Gastrocnemius medialis (tissue), 4 donors: ENCODE measurements around the gene FSIP1. TPM values are rescaled to one million over a fixed set of nuclear protein-coding genes. Genes with fewer than 3 reads are reported as not detected.
A peak's percentile ranks its signal among the peaks of the same experiment; 100 is the strongest.

Experiments used
- ATAC-seq, 2 donors: fragments of 150-250 bp; one replicate each; pipeline ENCODE4 v1.9.1; 2016
- DNase-seq, 2 donors: peaks; one replicate each; pipeline ENCODE4 v3.0.0-alpha.2; 2019
- H3K27ac ChIP-seq, 4 donors: fragments of 200-600 bp; sonication (generic); 1 replicate in 1 of 4; 2 replicates in 3 of 4; pipeline ENCODE4 v1.5.1; 2016 to 2018; ENCODE audit warnings: mild to moderate bottlenecking in 2 of 4, moderate library complexity in 1 of 4
- H3K27me3 ChIP-seq, 3 donors: fragments of 200-600 bp; sonication (generic) in 2 of 3; 1 replicate in 1 of 3; 2 replicates in 2 of 3; pipeline versions ENCODE4 v1.5.1 to v1.6.0; 2016 to 2019; ENCODE audit warnings: mild to moderate bottlenecking in 1 of 3, moderate library complexity in 1 of 3
- H3K36me3 ChIP-seq, 2 donors: fragments of 200-600 bp; sonication (generic) in 1 of 2; one replicate each; pipeline ENCODE4 v1.5.1; 2017 to 2018
- H3K4me1 ChIP-seq, 2 donors: fragments of 200-600 bp; sonication (generic) in 1 of 2; one replicate each; pipeline ENCODE4 v1.5.1; 2016 to 2017; ENCODE audit warnings: mild to moderate bottlenecking in 2 of 2
- H3K4me3 ChIP-seq, 4 donors: fragments of 200-600 bp; sonication (generic) in 3 of 4; 1 replicate in 1 of 4; 2 replicates in 3 of 4; pipeline ENCODE4 v1.5.1; 2016 to 2019; ENCODE audit warnings: mild to moderate bottlenecking in 2 of 4
- H3K9me3 ChIP-seq, 3 donors: fragments of 200-600 bp; sonication (generic) in 2 of 3; 1 replicate in 1 of 3; 2 replicates in 2 of 3; pipeline ENCODE4 v1.5.1; 2016 to 2019
- CTCF ChIP-seq, 5 experiments: fragments of 450-650 bp in 3 of 5; fragments of 200-600 bp in 2 of 5; sonication (generic) in 2 of 5; IDR thresholded peaks in 4 of 5; conservative IDR thresholded peaks in 1 of 5; 1 replicate in 4 of 5; 2 replicates in 1 of 5; pipeline ENCODE4 v1.5.1; 2016 to 2019; ENCODE audit warnings: antibody characterized with exemption in 5 of 5, mild to moderate bottlenecking in 3 of 5, moderate library complexity in 3 of 5
- POLR2A ChIP-seq, 2 donors: fragments of 450-650 bp; IDR thresholded peaks; one replicate each; pipeline ENCODE4 v1.6.1; 2017; ENCODE audit warnings: antibody characterized with exemption in 2 of 2, mild to moderate bottlenecking in 2 of 2, moderate library complexity in 2 of 2
- in situ Hi-C, 4 donors: fragments of 200-750 bp; cut with MboI; loops; one replicate each; pipeline versions ENCODE4 v1.15.0 to v1.8.0; 2017; ENCODE audit warnings: low sequenced_read_pairs in 4 of 4
- intact Hi-C: fragments of 100-400 bp; cut with DNase I; formaldehyde crosslinking; loops from one replicate; pipeline ENCODE4 v1.15.1; 2023; ENCODE audit warnings: low total_unique reads
- total RNA-seq, 4 donors: library from RNA; depleted of rRNA; stranded (reverse); fragments of >200 nt; gene quantifications; one replicate each; pipeline versions ENCODE4 v1.1.0 to v1.2.3, GENCODE V29; 2016

The FSIP1 gene
- total RNA-seq, 4 donors from 2014 or later, result 0.11 to 23.9 (median 1.0) TPM; not detected in 1

DNA sequence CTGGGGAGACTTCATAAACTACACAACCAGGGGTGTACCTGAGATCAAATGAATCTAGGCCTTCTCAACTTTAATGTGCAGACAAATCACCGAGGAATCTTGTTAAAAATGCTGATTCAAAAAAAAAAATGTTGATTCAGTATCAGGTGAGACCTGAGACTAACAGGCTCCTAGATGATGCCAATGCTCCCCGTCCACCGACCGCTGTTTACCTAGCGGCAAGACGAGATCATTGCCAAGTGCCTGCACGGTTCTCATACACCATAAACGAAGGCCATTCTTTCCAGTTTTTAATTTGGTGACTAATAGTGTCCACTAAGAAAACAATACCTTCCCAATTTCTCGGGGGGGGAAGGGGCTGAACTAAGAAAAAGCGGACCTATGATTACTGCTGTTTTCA is 2.5 kb upstream of the FSIP1 start:
- no peak for ATAC-seq
- in situ Hi-C loops, result loop anchor here in 3 of 4 donors (5.0 to 25.0 kb wide), 4 partner anchors 92 to 352 kb away; partner anchors contain the start of gene GPR176 (in 1 of the 3)

DNA sequence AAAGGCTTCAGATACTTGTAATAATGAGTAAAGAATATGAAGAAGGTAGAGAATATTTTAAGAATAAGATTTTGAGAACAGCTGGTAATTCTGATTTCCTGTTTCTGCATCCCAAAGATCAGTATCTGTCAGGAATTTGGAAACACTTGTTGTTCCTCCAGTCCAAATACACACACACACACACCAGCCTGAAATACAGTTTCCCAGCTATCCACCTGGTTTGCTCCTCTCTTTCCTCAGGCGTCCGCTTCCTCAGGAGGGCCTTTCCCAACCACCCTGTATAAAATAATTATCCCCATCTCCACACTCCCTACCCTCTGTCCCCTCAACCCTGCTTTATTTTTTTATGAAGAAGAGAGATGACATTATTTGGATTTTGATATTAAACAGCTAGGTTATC is 2.0 kb upstream of the FSIP1 start:
- TF ChIP-seq CTCF (IDR thresholded peaks at IDR 0.05 in 4 of 5, conservative IDR thresholded peaks at IDR 0.05 in 1 of 5) (no peak), POLR2A (IDR thresholded peaks at IDR 0.05) (no peak)
- DNase-seq (no peak), ATAC-seq (no peak)
- Histone ChIP-seq H3K9me3 (no peaks in the 10 kb centered on the region), H3K4me3 (no peak overlapping the region), H3K36me3 (no peaks in the 10 kb centered on the region), H3K27ac (no peak overlapping the region), H3K27me3 (no peaks in the 10 kb centered on the region), H3K4me1 (peaks cover 0 to 14% of the 10 kb centered on the region in 2 donors)
- intact Hi-C loops (loop anchor here (5.0 to 10.0 kb wide), 4 partner anchors 93 to 1532 kb away; partner anchors contain the start of gene SPRED1), in situ Hi-C loops (loop anchor here in 3 of 4 donors (5.0 to 25.0 kb wide), 4 partner anchors 93 to 353 kb away; partner anchors contain the start of gene GPR176 (in 1 of the 3))

More for the DNA sequence above, 2.5 kb upstream of the FSIP1 start:
- H3K27me3 ChIP-seq, result no peaks in the 10 kb centered on the region
- DNase-seq, result no peak
- H3K4me3 ChIP-seq, result no peak overlapping the region
- no peak overlapping the region for H3K27ac ChIP-seq
- intact Hi-C loops, result loop anchor here (5.0 to 10.0 kb wide), 3 partner anchors 92 to 490 kb away; no protein-coding TSS in a partner anchor
- H3K9me3 ChIP-seq, result no peaks in the 10 kb centered on the region
- no peaks in the 10 kb centered on the region for H3K36me3 ChIP-seq
- peaks cover 0 to 14% of the 10 kb centered on the region in 2 donors for H3K4me1 ChIP-seq
- no peak for TF ChIP-seq CTCF (IDR thresholded peaks at IDR 0.05 in 4 of 5, conservative IDR thresholded peaks at IDR 0.05 in 1 of 5)
- TF ChIP-seq POLR2A (IDR thresholded peaks at IDR 0.05), result no peak

DNA sequence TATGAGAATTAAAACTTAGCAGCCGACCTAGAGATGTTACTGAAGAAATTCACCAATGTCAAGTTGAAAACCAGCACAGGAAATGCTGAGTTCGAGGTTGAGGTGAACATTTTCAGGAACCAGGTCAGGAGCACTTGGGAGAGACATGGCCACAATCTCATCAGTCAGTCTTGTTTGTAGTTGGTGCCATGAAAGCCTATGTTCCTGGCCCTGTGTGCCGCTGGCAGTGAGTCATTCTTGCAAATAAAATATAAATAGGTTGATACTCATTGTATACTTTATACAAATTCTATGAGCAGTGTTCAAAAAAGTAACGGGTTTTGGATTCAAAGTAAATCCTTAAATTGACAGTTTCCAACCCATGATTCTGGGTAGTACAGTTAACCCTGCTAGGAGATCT is 1.5 kb upstream of the FSIP1 start:
- no peaks in the 10 kb centered on the region for H3K9me3 ChIP-seq

DNA sequence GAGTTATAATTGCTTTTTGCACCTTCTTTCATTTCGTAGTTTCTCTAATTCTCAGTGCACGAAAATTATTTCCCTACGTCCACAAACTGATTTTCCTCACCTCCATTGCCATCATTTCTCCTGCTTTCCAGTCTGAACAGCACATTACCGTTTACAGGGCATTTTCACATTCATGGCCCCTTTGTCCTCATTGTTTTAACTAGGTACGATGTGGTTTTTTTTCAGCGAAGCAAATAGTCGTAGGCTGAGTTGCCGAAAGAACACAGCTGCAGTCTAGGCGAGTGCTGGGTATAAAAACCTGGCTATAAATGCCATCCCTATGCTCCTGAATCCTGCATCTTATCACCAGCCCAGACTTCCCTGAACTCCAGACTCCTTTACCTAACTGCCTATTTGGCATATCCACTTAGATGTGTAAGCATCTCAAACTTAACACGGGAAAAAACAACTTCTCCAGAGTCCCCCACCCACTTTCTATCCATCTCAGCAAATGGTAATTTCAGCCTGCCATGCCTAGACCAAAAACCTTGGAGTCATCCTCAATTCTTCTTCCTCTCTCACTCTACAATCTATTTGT is 691 bp upstream of the FSIP1 start:
- Histone ChIP-seq H3K4me1 (peaks cover 0 to 14% of the 10 kb centered on the region in 2 donors), H3K27ac (peak overlapping the region; percentile 49 to 75 (median 68))

More for the DNA sequence above, 1.5 kb upstream of the FSIP1 start:
- TF ChIP-seq POLR2A (IDR thresholded peaks at IDR 0.05) (no peak), CTCF (IDR thresholded peaks at IDR 0.05 in 4 of 5, conservative IDR thresholded peaks at IDR 0.05 in 1 of 5) (no peak)
- DNase-seq (no peak), ATAC-seq (no peak)
- H3K4me1 ChIP-seq, result peaks cover 0 to 14% of the 10 kb centered on the region in 2 donors
- H3K27me3 ChIP-seq, result no peaks in the 10 kb centered on the region
- intact Hi-C loops, result loop anchor here (5.0 to 10.0 kb wide), 3 partner anchors 261 to 1532 kb away; partner anchors contain the start of gene SPRED1
- in situ Hi-C loops, result loop anchor here in 2 of 4 donors (10.0 to 25.0 kb wide), 3 partner anchors 128 to 353 kb away; partner anchors contain the start of gene GPR176 (in 1 of the 2)
- no peak overlapping the region for H3K4me3 ChIP-seq
- no peaks in the 10 kb centered on the region for H3K36me3 ChIP-seq
- peak overlapping the region in 3 of 4 donors; percentile 12 to 49 (median 27) for H3K27ac ChIP-seq

More for the DNA sequence above, 691 bp upstream of the FSIP1 start:
- Histone ChIP-seq H3K4me3 (peak overlapping the region; percentile 64 to 99 (median 88)), H3K9me3 (no peaks in the 10 kb centered on the region), H3K36me3 (no peaks in the 10 kb centered on the region), H3K27me3 (no peaks in the 10 kb centered on the region)
- in situ Hi-C loops (loop anchor here in 2 of 4 donors (10.0 to 25.0 kb wide), 3 partner anchors 129 to 354 kb away; partner anchors contain the start of gene GPR176 (in 1 of the 2)), intact Hi-C loops (loop anchor here (5.0 to 10.0 kb wide), 3 partner anchors 261 to 1531 kb away; partner anchors contain the start of gene SPRED1)
- DNase-seq (no peak), ATAC-seq (no peak)
- TF ChIP-seq POLR2A (IDR thresholded peaks at IDR 0.05) (no peak), CTCF (IDR thresholded peaks at IDR 0.05 in 4 of 5, conservative IDR thresholded peaks at IDR 0.05 in 1 of 5) (no peak)
